ENCODE data around the gene C8B. TPM values are rescaled to one million over a fixed set of nuclear protein-coding genes. Genes with fewer than 3 reads are reported as not detected.

Gene C8B
- total RNA-seq, 4 donors from 2014 or later: not detected

- H3K27me3 ChIP-seq: no peaks in the 10 kb centered on the region
- no peak for TF ChIP-seq POLR2A (IDR thresholded peaks at IDR 0.05)
- TF ChIP-seq EP300 (IDR thresholded peaks at IDR 0.05): no peak
- TF ChIP-seq CTCF (IDR thresholded peaks at IDR 0.05): no peak
- no peak for TF ChIP-seq POLR2AphosphoS5 (IDR thresholded peaks at IDR 0.05)
- no peak for ATAC-seq
- no peaks in the 10 kb centered on the region for H3K9me3 ChIP-seq
- H3K36me3 ChIP-seq: no peaks in the 10 kb centered on the region
- H3K27ac ChIP-seq: no peak overlapping the region
- no peak overlapping the region for H3K4me3 ChIP-seq
- no peaks in the 10 kb centered on the region for H3K4me1 ChIP-seq
- 29 to 56% methylated on average over 1 to 4 of the region's 4 CpGs for WGBS, 2 donors (ENCODE audit: low coverage in 1 of 2)
Measured at GRCh38 chr1:56927171-56927570, 38.6 kb downstream of the C8B start.

GRCh38 chr1:56925193-56925592, 40.6 kb downstream of the C8B start:
- ATAC-seq: no peak
- no peak for TF ChIP-seq POLR2A (IDR thresholded peaks at IDR 0.05)
- TF ChIP-seq POLR2AphosphoS5 (IDR thresholded peaks at IDR 0.05): no peak
- TF ChIP-seq EP300 (IDR thresholded peaks at IDR 0.05): no peak
- TF ChIP-seq CTCF (IDR thresholded peaks at IDR 0.05): no peak
- no peaks in the 10 kb centered on the region for H3K27me3 ChIP-seq
- H3K9me3 ChIP-seq: no peaks in the 10 kb centered on the region
- no peaks in the 10 kb centered on the region for H3K36me3 ChIP-seq
- H3K4me1 ChIP-seq: no peaks in the 10 kb centered on the region
- H3K27ac ChIP-seq: no peak overlapping the region
- H3K4me3 ChIP-seq: no peak overlapping the region

- H3K4me1 ChIP-seq: no peaks in the 10 kb centered on the region
- WGBS, 2 donors (ENCODE audit: low coverage in 1 of 2): 87 to 93% methylated on average over 5 of the region's 5 CpGs
- no peaks in the 10 kb centered on the region for H3K27me3 ChIP-seq
- no peak overlapping the region for H3K4me3 ChIP-seq
- no peaks in the 10 kb centered on the region for H3K36me3 ChIP-seq
- TF ChIP-seq POLR2A (IDR thresholded peaks at IDR 0.05) (no peak), POLR2AphosphoS5 (IDR thresholded peaks at IDR 0.05) (no peak), EP300 (IDR thresholded peaks at IDR 0.05) (no peak), CTCF (IDR thresholded peaks at IDR 0.05) (no peak)
- no peak for ATAC-seq
- H3K9me3 ChIP-seq: no peaks in the 10 kb centered on the region
- no peak overlapping the region for H3K27ac ChIP-seq
Measured at GRCh38 chr1:56924116-56924515, 41.7 kb downstream of the C8B start.

GRCh38 chr1:56923201-56923600, 42.6 kb downstream of the C8B start:
- Histone ChIP-seq H3K27ac (no peak overlapping the region), H3K27me3 (no peaks in the 10 kb centered on the region), H3K4me3 (no peak overlapping the region), H3K36me3 (no peaks in the 10 kb centered on the region), H3K4me1 (no peaks in the 10 kb centered on the region), H3K9me3 (no peaks in the 10 kb centered on the region)
- ATAC-seq: no peak
- TF ChIP-seq EP300 (IDR thresholded peaks at IDR 0.05): no peak
- TF ChIP-seq CTCF (IDR thresholded peaks at IDR 0.05): no peak
- no peak for TF ChIP-seq POLR2AphosphoS5 (IDR thresholded peaks at IDR 0.05)
- no peak for TF ChIP-seq POLR2A (IDR thresholded peaks at IDR 0.05)
- WGBS, 2 donors (ENCODE audit: low coverage in 1 of 2): 62 to 93% methylated on average over 2 to 3 of the region's 3 CpGs

- no peaks in the 10 kb centered on the region for H3K9me3 ChIP-seq
Measured at GRCh38 chr1:56922507-56922906, 43.3 kb downstream of the C8B start.

More at GRCh38 chr1:56922507-56922906, 43.3 kb downstream of the C8B start:
- Histone ChIP-seq H3K4me1 (no peaks in the 10 kb centered on the region), H3K36me3 (no peaks in the 10 kb centered on the region), H3K27ac (no peak overlapping the region), H3K4me3 (no peak overlapping the region), H3K27me3 (no peaks in the 10 kb centered on the region)
- ATAC-seq: no peak
- WGBS, 2 donors (ENCODE audit: low coverage in 1 of 2): 86 to 89% methylated on average over 1 of the region's 1 CpG
- TF ChIP-seq CTCF (IDR thresholded peaks at IDR 0.05): no peak
- no peak for TF ChIP-seq POLR2AphosphoS5 (IDR thresholded peaks at IDR 0.05)
- no peak for TF ChIP-seq POLR2A (IDR thresholded peaks at IDR 0.05)
- no peak for TF ChIP-seq EP300 (IDR thresholded peaks at IDR 0.05)
